Tibial artery (tissue), 4 donors: ENCODE results near the gene TGFBR1.
A peak's percentile ranks its signal among the peaks of the same experiment; 100 is the strongest.

Experiments used
- DNase-seq, 2 donors: peaks; one replicate each; pipeline ENCODE4 v3.0.0-alpha.2; 2019
- H3K27ac ChIP-seq, 2 donors: fragments of 200-600 bp; sonication (generic) in 1 of 2; 1 replicate in 1 of 2; 2 replicates in 1 of 2; pipeline ENCODE4 v1.5.1; 2018 to 2019; ENCODE audit warnings: mild to moderate bottlenecking in 1 of 2
- H3K27me3 ChIP-seq, 2 donors: fragments of 200-600 bp; sonication (generic) in 1 of 2; one replicate each; pipeline versions ENCODE4 v1.5.1 to v1.6.0; 2016 to 2019
- H3K36me3 ChIP-seq, 3 donors: fragments of 200-600 bp; sonication (generic) in 2 of 3; one replicate each; pipeline ENCODE4 v1.5.1; 2016 to 2019; ENCODE audit warnings: mild to moderate bottlenecking in 2 of 3
- H3K4me1 ChIP-seq, 4 donors: fragments of 200-600 bp; sonication (generic) in 2 of 4; 1 replicate in 3 of 4; 2 replicates in 1 of 4; pipeline ENCODE4 v1.5.1; 2016 to 2019
- H3K4me3 ChIP-seq, 2 donors: fragments of 200-600 bp; sonication (generic) in 1 of 2; 1 replicate in 1 of 2; 2 replicates in 1 of 2; pipeline ENCODE4 v1.5.1; 2018 to 2019; ENCODE audit warnings: mild to moderate bottlenecking in 2 of 2
- H3K9me3 ChIP-seq, 3 donors: fragments of 200-600 bp; sonication (generic) in 1 of 3; one replicate each; pipeline ENCODE4 v1.5.1; 2016 to 2019
- intact Hi-C: fragments of 100-400 bp; cut with DNase I; formaldehyde crosslinking; loops from one replicate; pipeline ENCODE4 v1.15.0; 2023; ENCODE audit warnings: low total_unique reads
- TF ChIP-seq, protein P1 (sequence below), 2 experiments: fragments of 200-600 bp in 1 of 2; fragments of 450-650 bp in 1 of 2; IDR thresholded peaks; one replicate each; pipeline ENCODE4 v1.5.1; 2017 to 2019; ENCODE audit warnings: antibody characterized with exemption in 2 of 2, mild to moderate bottlenecking in 1 of 2, moderate library complexity in 1 of 2

The TGFBR1 gene

GRCh38 chr9:99069075-99069474, 35.8 kb upstream of the TGFBR1 start:
- H3K4me1 ChIP-seq: peaks cover 0 to 26% (median 9%) of the 10 kb centered on the region in 4 donors
- no peak overlapping the region for H3K4me3 ChIP-seq
- H3K27me3 ChIP-seq: no peaks in the 10 kb centered on the region
- H3K36me3 ChIP-seq: peaks cover 14 to 31% (median 22%) of the 10 kb centered on the region in 3 donors
- no peaks in the 10 kb centered on the region for H3K9me3 ChIP-seq
- DNase-seq: no peak
- intact Hi-C loops: no loop called here
- peak overlapping the region; percentile 6 to 65 for H3K27ac ChIP-seq
- TF ChIP-seq, protein P1, sequence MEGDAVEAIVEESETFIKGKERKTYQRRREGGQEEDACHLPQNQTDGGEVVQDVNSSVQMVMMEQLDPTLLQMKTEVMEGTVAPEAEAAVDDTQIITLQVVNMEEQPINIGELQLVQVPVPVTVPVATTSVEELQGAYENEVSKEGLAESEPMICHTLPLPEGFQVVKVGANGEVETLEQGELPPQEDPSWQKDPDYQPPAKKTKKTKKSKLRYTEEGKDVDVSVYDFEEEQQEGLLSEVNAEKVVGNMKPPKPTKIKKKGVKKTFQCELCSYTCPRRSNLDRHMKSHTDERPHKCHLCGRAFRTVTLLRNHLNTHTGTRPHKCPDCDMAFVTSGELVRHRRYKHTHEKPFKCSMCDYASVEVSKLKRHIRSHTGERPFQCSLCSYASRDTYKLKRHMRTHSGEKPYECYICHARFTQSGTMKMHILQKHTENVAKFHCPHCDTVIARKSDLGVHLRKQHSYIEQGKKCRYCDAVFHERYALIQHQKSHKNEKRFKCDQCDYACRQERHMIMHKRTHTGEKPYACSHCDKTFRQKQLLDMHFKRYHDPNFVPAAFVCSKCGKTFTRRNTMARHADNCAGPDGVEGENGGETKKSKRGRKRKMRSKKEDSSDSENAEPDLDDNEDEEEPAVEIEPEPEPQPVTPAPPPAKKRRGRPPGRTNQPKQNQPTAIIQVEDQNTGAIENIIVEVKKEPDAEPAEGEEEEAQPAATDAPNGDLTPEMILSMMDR (IDR thresholded peaks at IDR 0.05): no peak

DNA sequence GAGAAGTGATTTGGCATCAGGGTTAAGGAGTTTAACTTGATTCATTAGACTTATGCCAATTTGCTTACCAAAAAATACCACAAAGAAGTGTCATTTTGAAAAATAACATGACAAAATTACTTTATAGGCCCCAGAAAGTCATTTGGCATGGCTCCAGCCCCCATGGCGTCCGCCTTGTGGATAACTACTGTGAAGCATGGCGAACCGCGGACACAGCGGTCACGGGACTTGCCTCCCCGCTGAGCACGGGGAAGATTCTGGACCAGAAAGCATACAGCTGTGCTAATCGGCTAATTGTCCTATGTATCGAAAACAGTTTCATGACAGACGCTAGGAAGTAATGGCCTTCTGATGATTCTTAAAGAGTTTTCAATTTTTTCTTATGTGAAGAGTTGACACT, 35.4 kb upstream of the TGFBR1 start:
- no peak for DNase-seq
- Histone ChIP-seq H3K4me3 (no peak overlapping the region), H3K27me3 (no peaks in the 10 kb centered on the region), H3K27ac (peak overlapping the region; percentile 6 to 65), H3K4me1 (peaks cover 0 to 26% (median 9%) of the 10 kb centered on the region in 4 donors), H3K9me3 (no peaks in the 10 kb centered on the region), H3K36me3 (peaks cover 14 to 27% (median 22%) of the 10 kb centered on the region in 3 donors)
- TF ChIP-seq, protein P1 (IDR thresholded peaks at IDR 0.05): no peak
- intact Hi-C loops: no loop called here

GRCh38 chr9:99070681-99071080, 34.2 kb upstream of the TGFBR1 start:
- intact Hi-C loops: no loop called here
- Histone ChIP-seq H3K4me1 (peaks cover 0 to 34% (median 12%) of the 10 kb centered on the region in 4 donors), H3K9me3 (no peaks in the 10 kb centered on the region), H3K4me3 (no peak overlapping the region), H3K27me3 (no peaks in the 10 kb centered on the region), H3K27ac (peak overlapping the region; percentile 50 to 65), H3K36me3 (peaks cover 11 to 16% (median 14%) of the 10 kb centered on the region in 3 donors)
- no peak for DNase-seq
- TF ChIP-seq, protein P1 (IDR thresholded peaks at IDR 0.05): no peak

- peak in 1 of 2 donors; percentile 69 for DNase-seq
- Histone ChIP-seq H3K36me3 (peaks cover 11 to 16% (median 14%) of the 10 kb centered on the region in 3 donors), H3K4me3 (no peak overlapping the region), H3K27ac (peak overlapping the region; percentile 50 to 65), H3K27me3 (no peaks in the 10 kb centered on the region), H3K4me1 (peaks cover 0 to 42% (median 12%) of the 10 kb centered on the region in 4 donors), H3K9me3 (no peaks in the 10 kb centered on the region)
- TF ChIP-seq, protein P1 (IDR thresholded peaks at IDR 0.05): no peak
- intact Hi-C loops: no loop called here
These were observed 33.4 kb upstream of the TGFBR1 start for GRCh38 chr9:99071313-99072039.

DNA sequence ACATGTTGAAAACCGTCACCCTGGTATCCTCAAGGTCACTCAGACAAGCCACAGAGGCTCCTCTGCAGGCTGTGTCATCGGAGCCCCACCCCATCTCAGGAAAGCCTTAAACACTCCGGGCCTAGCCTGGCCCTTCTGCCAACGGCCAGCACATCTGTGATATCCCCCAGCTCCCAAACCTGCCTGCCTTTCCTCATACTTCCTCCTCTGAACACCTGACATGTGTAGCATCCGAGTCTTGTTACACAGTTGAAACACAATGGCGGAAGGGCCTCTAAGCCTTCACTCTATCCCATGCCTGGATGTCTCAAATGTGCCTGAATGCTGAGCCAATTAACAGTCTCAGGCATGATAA, 32.9 kb upstream of the TGFBR1 start:
- TF ChIP-seq, protein P1 (IDR thresholded peaks at IDR 0.05): no peak
- intact Hi-C loops: no loop called here
- Histone ChIP-seq H3K27me3 (no peaks in the 10 kb centered on the region), H3K9me3 (no peaks in the 10 kb centered on the region), H3K27ac (peak overlapping the region; percentile 50 to 65), H3K4me1 (peaks cover 0 to 48% (median 12%) of the 10 kb centered on the region in 4 donors), H3K4me3 (no peak overlapping the region), H3K36me3 (peaks cover 7 to 11% (median 11%) of the 10 kb centered on the region in 3 donors)
- DNase-seq: no peak
